DMS53 treated with DMSO at 0.1 percent for 48 hours (cell line): Measurements from ENCODE around the gene ACAP1.

Source experiments
- DNase-seq: peaks from one replicate; lab custom pipeline; 2025; ENCODE audit not compliant: unreplicated experiment; lab: John Stamatoyannopoulos, UW

Gene ACAP1

GRCh38 chr17:7384489-7385081, 48.3 kb downstream of the ACAP1 start:
- DNase-seq: no peak

- no peak for DNase-seq
Measured at GRCh38 chr17:7388856-7389255, 52.5 kb downstream of the ACAP1 start.

DNA sequence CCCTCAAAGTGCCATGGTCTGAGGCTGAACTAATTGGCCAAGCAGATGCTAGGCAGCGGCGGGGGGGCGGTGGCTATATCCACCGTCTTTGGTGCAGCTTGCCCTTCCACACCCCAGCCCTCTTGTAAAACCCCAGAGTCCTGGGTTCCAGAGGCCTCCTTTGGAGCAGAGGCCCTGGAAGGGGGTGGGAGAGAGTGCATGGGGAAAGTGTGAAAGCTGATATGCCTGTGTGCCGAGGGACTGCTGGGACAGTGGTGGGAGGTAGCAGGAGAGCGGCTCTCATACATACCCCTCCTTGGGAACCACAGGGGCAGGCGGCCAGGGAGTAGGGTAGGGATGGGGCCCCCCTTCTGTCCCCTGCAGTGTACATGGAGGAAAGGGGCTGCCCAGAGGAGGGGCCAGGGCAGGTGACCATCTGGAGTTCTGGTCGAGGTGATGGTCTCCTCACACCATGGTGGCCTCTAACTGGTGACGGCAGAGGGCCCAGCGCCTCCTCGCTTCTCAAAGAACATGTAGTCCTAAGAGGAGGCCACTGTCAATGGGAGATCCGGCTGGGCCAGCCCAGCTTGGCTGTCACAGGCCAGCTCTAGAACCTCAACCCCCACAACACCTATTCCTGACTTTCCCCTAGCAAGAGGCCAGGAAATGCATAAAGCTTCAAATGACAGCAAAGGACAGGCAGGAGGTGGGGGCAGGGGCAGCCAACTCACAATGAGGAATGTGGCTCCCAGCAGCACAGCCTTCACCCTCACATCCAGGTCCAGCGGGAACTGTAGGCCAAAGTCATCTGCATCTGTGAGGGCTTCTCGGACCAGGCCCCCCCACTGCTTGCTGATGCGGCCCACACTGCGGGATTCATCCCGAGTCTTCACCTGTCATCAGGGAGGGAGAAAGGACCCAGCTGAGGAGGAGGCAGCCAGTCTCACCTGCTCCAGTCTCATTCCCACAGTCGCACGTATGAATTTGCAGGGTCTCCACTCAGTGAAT, 53.9 kb downstream of the ACAP1 start:
- DNase-seq: no peak

DNA sequence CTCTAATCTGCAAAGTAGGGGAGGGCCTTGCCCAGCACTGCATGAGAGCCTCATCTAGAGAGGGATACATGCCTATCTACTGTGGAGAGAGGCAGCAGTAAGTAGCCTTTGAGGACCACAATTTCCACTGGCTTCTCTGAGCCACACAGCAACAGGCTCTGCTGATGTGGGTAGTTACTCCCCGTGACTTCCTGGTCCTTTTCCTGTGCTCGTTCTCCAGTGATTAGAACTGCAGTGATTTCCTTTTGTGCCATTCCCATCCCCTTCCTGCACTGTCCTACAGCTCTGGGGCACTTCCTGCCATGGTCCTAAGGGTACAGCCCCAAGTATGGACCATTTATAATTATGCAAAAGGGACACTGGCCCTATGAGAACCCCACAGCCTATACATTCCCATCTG, 55.0 kb downstream of the ACAP1 start:
- no peak for DNase-seq

DNA sequence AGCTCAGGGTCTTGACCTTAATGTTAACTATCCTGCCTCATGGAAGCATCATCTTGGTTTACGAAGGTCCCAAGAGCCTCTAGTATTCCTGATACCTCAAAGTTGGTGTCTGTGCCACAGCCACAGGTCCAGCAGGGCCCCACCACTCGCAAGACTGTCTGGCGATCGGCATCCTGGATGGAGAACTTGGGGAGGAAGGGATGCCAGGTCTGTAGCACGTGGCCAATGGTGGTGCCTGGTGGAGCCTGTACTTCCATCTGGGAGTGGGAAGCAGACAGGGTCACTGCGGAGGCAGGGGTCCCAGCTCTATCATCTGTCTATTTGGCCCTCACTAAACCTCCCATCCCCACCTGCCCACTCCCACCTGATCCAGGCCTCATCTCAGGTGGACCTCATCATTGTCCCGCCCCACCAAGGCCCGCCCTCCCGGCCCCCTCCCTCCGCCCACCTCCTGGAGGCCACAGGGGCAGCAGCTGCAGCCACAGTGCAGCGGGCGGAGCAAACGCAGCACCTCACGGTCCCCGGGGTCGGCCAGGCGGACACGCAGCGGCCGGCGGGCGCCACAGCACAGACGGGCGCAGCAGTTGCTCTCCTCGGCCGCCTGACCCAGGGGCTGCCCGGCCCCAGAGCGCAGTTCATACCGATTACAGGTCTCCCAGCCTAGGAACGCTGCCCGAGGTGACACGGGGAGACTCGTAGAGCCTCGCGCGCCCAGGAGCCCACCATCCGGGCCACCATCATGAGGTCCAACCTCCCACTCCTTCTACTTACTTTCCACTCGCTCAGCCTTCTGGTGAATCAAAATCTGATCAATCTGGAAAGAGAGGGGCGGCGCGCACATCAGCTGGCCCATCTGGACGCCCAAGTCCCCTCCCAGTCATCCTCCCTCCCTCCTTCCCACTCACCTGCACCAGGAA, 56.6 kb downstream of the ACAP1 start:
- no peak for DNase-seq

- DNase-seq: no peak
Measured at GRCh38 chr17:7393613-7394451, 57.5 kb downstream of the ACAP1 start.

GRCh38 chr17:7394452-7395191, 58.3 kb downstream of the ACAP1 start, which contains the start of gene PLSCR3:
Gene PLSCR3, minus strand, starts transcription at chr17:7394525. Its CDS starts 415 bp downstream, at chr17:7394110.
- peak; percentile 96 for DNase-seq

DNA sequence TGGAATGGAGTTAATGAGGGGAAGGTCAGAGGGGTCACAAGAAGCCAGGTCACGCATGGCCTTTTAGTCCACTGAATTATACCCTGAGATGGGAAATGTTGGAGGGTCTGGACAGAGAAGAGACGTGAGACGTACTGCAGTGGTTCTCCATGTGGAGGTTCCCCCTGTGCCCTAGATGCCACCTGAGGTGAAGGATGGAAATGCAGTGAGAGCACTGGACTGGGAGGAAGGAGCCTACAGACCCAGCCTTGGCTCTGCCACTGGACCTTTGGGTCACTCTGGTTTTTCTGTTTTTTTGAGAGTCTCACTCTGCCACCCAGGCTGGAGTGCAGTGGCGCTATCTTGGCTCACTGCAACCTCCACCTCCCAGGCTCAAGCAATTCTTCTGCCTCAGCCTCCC, 59.8 kb downstream of the ACAP1 start:
- no peak for DNase-seq

GRCh38 chr17:7398612-7399011, 62.3 kb downstream of the ACAP1 start:
- no peak for DNase-seq
